SU-DHL-6 (cell line): ENCODE data around the gene GPR42.

Experiments
- H2AFZ ChIP-seq: fragments of 200-600 bp; sonication (generic); 2 replicates; pipeline ENCODE4 v1.6.1; 2014; ENCODE audit warnings: low read depth, mild to moderate bottlenecking, moderate library complexity, mixed read lengths, antibody characterized with exemption, low read length; ENCODE audit not compliant: severe bottlenecking
- H3F3A ChIP-seq: fragments of 200-600 bp; shearing (Covaris generic); 2 replicates; pipeline ENCODE4 v1.6.0; 2016; ENCODE audit warnings: antibody characterized with exemption, mild to moderate bottlenecking; ENCODE audit not compliant: insufficient read depth
- H3K27ac ChIP-seq: fragments of 200-600 bp; sonication (generic); 2 replicates; pipeline ENCODE4 v1.5.1; 2016; ENCODE audit warnings: low read depth, mild to moderate bottlenecking, low read length, moderate library complexity, mixed read lengths
- H3K27me3 ChIP-seq: fragments of 200-600 bp; sonication (generic), shearing (Covaris generic); 2 replicates; pipeline ENCODE4 v1.6.0; 2014; ENCODE audit warnings: mild to moderate bottlenecking, low read length
- H3K36me3 ChIP-seq: fragments of 200-600 bp; sonication (generic); 2 replicates; pipeline ENCODE4 v1.6.1; 2014; ENCODE audit warnings: mild to moderate bottlenecking, low read length, mixed read lengths
- H3K4me2 ChIP-seq: fragments of 300-600, 200-600 bp; shearing (Covaris generic), sonication (generic); 2 replicates; pipeline ENCODE4 v1.6.0; 2014; ENCODE audit warnings: low read length, low read depth, mild to moderate bottlenecking; ENCODE audit not compliant: poor library complexity, severe bottlenecking
- H3K4me3 ChIP-seq: fragments of 200-600 bp; sonication (generic); 2 replicates; pipeline ENCODE4 v1.5.1; 2014; ENCODE audit warnings: antibody characterized with exemption, low read length, mild to moderate bottlenecking, mixed read lengths; ENCODE audit not compliant: insufficient read depth, poor library complexity, severe bottlenecking
- H3K79me2 ChIP-seq: fragments of 200-600 bp; sonication (generic); 2 replicates; pipeline ENCODE4 v1.6.1; 2014; ENCODE audit warnings: mild to moderate bottlenecking, low read length, moderate library complexity; ENCODE audit not compliant: insufficient read depth
- H3K9ac ChIP-seq: fragments of 200-600 bp; sonication (generic); 2 replicates; pipeline ENCODE4 v1.7.0; 2014; ENCODE audit warnings: mild to moderate bottlenecking, low read length
- H3K9me2 ChIP-seq: fragments of 200-600 bp; sonication (generic); replicated peaks from 2 replicates; pipeline ENCODE4 v1.6.1; 2014; ENCODE audit warnings: low read length; ENCODE audit not compliant: insufficient read depth
- H3K9me3 ChIP-seq: fragments of 200-600 bp; sonication (generic); 2 replicates; pipeline ENCODE4 v1.6.1; 2014; ENCODE audit warnings: low read length, mixed read lengths; ENCODE audit not compliant: insufficient read depth
- H4K20me1 ChIP-seq: fragments of 200-600 bp; sonication (generic); 2 replicates; pipeline ENCODE4 v1.6.1; 2014; ENCODE audit warnings: low read depth, mild to moderate bottlenecking, antibody characterized with exemption, low read length, moderate library complexity, mixed read lengths
- CTCF ChIP-seq: fragments of 200-600 bp; sonication (generic); IDR thresholded peaks from one replicate; pipeline ENCODE4 v1.5.1; 2017; ENCODE audit warnings: antibody characterized with exemption, mild to moderate bottlenecking, low read length, moderate library complexity; ENCODE audit not compliant: insufficient read depth, poor library complexity, severe bottlenecking
- EZH2phosphoT487 ChIP-seq: fragments of 200-600 bp; sonication (generic), shearing (Covaris generic); conservative IDR thresholded peaks from 2 replicates; pipeline ENCODE4 v1.6.1; 2018; ENCODE audit warnings: mild to moderate bottlenecking, antibody characterized with exemption, low read length, moderate library complexity, mixed read lengths

Gene GPR42

GRCh38 chr19:35348911-35349611 is 21.8 kb upstream of the GPR42 start:
- TF ChIP-seq EZH2phosphoT487: no peak
- no peak for TF ChIP-seq CTCF
- Histone ChIP-seq H2AFZ (no peak overlapping the region), H3K27me3 (no peaks in the 10 kb centered on the region), H3K36me3 (peaks cover 11% of the 10 kb centered on the region), H3K79me2 (no peaks in the 10 kb centered on the region), H3K9me2 (no peaks in the 10 kb centered on the region), H3K4me2 (no peak overlapping the region), H3F3A (peaks cover 41% of the 10 kb centered on the region), H3K4me3 (no peak overlapping the region), H3K27ac (peak overlapping the region; percentile 23; the same call in 1 of the 2 replicates), H4K20me1 (no peaks in the 10 kb centered on the region), H3K9me3 (no peaks in the 10 kb centered on the region), H3K9ac (no peak overlapping the region)

- Histone ChIP-seq H3F3A (peaks cover 41% of the 10 kb centered on the region), H3K9ac (no peak overlapping the region), H3K4me3 (no peak overlapping the region), H3K79me2 (no peaks in the 10 kb centered on the region), H3K9me3 (no peaks in the 10 kb centered on the region), H3K4me2 (no peak overlapping the region), H3K36me3 (peaks cover 11% of the 10 kb centered on the region), H2AFZ (no peak overlapping the region), H3K27ac (no peak overlapping the region), H3K9me2 (no peaks in the 10 kb centered on the region), H3K27me3 (no peaks in the 10 kb centered on the region), H4K20me1 (no peaks in the 10 kb centered on the region)
- TF ChIP-seq CTCF (no peak), EZH2phosphoT487 (no peak)
Observed at GRCh38 chr19:35349614-35350521, 21.0 kb upstream of the GPR42 start.

GRCh38 chr19:35350591-35350990 is 20.3 kb upstream of the GPR42 start:
- H3K4me2 ChIP-seq: no peak overlapping the region
- no peak overlapping the region for H3K4me3 ChIP-seq
- no peaks in the 10 kb centered on the region for H3K9me3 ChIP-seq
- TF ChIP-seq CTCF (no peak), EZH2phosphoT487 (no peak)
- peaks cover 11% of the 10 kb centered on the region for H3K36me3 ChIP-seq
- H3K9me2 ChIP-seq: no peaks in the 10 kb centered on the region
- H4K20me1 ChIP-seq: no peaks in the 10 kb centered on the region
- H3F3A ChIP-seq: peaks cover 41% of the 10 kb centered on the region
- H3K79me2 ChIP-seq: no peaks in the 10 kb centered on the region
- no peak overlapping the region for H2AFZ ChIP-seq
- H3K27me3 ChIP-seq: no peaks in the 10 kb centered on the region
- H3K27ac ChIP-seq: no peak overlapping the region
- no peak overlapping the region for H3K9ac ChIP-seq
